GM23338 (cell line): Measurements from ENCODE around the gene STX4.

Experiments used
- CTCF ChIP-seq, 2 experiments: fragments of 200-600 bp in 1 of 2; sonication (generic) in 1 of 2; conservative IDR thresholded peaks; 2 replicates each; pipeline versions ENCODE4 v1.5.1 to v1.6.1; 2016 to 2017; ENCODE audit warnings: antibody characterized with exemption in 2 of 2, low read depth in 2 of 2, mild to moderate bottlenecking in 2 of 2, moderate library complexity in 1 of 2
- EZH2 ChIP-seq: fragments of 200-600 bp; sonication (generic); IDR thresholded peaks from one replicate; pipeline ENCODE4 v1.8.0; 2017; ENCODE audit warnings: antibody characterized with exemption, mild to moderate bottlenecking, low read depth; ENCODE audit not compliant: unreplicated experiment
- JUNB ChIP-seq: IDR thresholded peaks from one replicate; pipeline ENCODE4 v1.6.1; 2016; ENCODE audit warnings: antibody characterized with exemption; ENCODE audit not compliant: unreplicated experiment
- NANOG ChIP-seq: IDR thresholded peaks from 2 replicates; pipeline ENCODE4 v1.6.1; 2016; ENCODE audit warnings: antibody characterized with exemption, borderline replicate concordance
- POLR2AphosphoS5 ChIP-seq: IDR thresholded peaks from 2 replicates; pipeline ENCODE4 v1.6.1; 2016; ENCODE audit warnings: antibody characterized with exemption, low read depth
- REST ChIP-seq: IDR thresholded peaks from one replicate; pipeline ENCODE4 v1.6.1; 2018; ENCODE audit warnings: antibody characterized with exemption; ENCODE audit not compliant: unreplicated experiment
- ZNF331 ChIP-seq: fragments of 250-450 bp; sonication (Bioruptor Pico); IDR thresholded peaks from 2 replicates; pipeline ENCODE4 v1.5.0; 2020; ENCODE audit warnings: low read depth, mild to moderate bottlenecking, moderate library complexity

GRCh38 chr16:31063495-31063842 is 30.1 kb downstream of the STX4 start:
- TF ChIP-seq REST (no peak), CTCF (conservative IDR thresholded peaks at IDR 0.05; ENCODE audit: low read depth in 2 of 2) (no peak), NANOG (no peak), JUNB (no peak), EZH2 (no peak), POLR2AphosphoS5 (no peak), ZNF331 (no peak)
